Adipose tissue (tissue), 3 donors: ENCODE results near the gene VPS13D. TPM values are rescaled to one million over a fixed set of nuclear protein-coding genes. Genes with fewer than 3 reads are reported as not detected.
A peak's percentile ranks its signal among the peaks of the same experiment; 100 is the strongest.

Experiments
- H3K27ac ChIP-seq: one replicate; pipeline ENCODE4 v1.5.1; 2013; ENCODE audit warnings: low read depth, low read length
- WGBS, 3 donors: extraction: QIAGEN DNeasy Blood & Tissue Kit; methylation state at CpG; one replicate each; pipeline ENCODE4 v1.1.7; 2013; 5-methylcytosine and 5-hydroxymethylcytosine counted together
- polyA plus RNA-seq, 3 donors: library from polyadenylated mRNA; stranded (reverse); fragments of 200-250 nt; gene quantifications; one replicate each; pipeline ENCODE4 v1.2.3, GENCODE V29; 2013
- donor health status: healthy with polysubstance abuse.
- donor health status: Bipolar disorder and iron deficiency.
- donor health status: healthy.

VPS13D gene
- polyA plus RNA-seq, 3 donors: 10.6 to 40.7 (median 23.4) TPM

DNA sequence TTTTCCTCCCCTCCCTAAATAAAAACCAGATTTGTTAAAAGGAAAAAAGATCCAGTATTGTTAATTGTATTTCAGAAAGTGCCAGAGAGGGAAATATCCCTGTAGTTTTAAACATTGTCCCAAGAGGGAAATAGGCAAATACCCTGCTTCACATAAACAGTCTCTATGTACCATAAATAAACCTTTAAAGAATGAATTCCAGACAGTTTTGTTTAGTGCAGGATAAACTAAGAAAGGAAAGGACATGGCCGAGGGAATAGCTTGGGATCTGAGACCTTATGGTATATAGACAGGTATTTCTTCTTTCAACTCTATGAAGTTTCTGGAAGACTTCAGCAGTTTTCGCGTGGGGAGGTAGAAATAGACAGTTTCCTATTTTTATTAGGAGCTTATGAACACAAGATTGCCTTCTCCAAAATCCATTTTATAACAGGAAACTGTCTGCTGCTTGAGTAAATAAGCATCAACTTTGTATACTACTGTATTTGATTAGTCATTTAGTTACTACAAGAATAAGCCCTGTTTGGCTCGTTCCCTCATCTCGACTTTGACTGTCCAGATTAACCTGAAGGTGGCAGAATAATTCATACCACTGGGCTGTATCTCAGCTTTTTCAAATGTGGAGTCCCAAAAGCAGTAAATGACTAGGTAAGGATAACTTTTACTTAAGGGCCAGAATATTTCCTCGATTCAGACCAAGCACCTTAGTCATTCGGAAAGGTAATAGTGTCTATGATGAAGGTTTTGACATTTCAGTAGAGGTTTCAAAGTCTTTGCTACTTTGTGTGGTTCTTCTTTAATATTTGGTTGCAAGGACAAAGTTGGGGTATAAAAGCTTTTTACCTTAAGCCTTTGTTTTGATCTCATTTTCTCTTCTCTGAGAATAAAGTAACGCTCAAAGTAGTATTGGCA, 177.5 kb downstream of the VPS13D start:
- no peak overlapping the region for H3K27ac ChIP-seq
- WGBS, 3 donors: 43 to 61% (median 56%) methylated on average over 8 of the region's 8 CpGs

DNA sequence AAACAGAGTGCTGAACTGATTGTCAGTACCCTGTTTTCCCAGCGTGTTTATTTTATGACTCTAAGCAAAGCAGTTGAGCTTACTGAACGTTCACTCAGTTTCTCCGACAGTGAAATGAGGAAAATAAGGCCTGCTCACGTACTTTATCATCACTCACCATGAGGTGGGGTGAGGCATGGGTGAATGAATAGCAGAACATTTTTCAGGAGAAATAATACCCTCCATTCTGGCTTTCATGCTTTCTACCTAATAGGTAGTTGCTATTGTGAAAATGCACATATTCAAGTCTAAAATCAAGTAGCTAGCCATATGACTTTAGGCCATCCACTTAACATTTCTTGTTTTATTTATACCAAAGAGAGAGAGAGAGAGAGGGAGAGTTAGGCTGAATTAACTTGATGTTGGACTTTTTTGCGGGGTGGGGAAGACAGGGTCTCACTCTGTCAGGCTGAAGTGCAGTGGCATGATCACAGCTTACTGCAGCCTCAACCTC, 178.2 kb downstream of the VPS13D start:
- WGBS, 3 donors: 38 to 96% (median 84%) methylated on average over 5 of the region's 5 CpGs
- no peak overlapping the region for H3K27ac ChIP-seq

DNA sequence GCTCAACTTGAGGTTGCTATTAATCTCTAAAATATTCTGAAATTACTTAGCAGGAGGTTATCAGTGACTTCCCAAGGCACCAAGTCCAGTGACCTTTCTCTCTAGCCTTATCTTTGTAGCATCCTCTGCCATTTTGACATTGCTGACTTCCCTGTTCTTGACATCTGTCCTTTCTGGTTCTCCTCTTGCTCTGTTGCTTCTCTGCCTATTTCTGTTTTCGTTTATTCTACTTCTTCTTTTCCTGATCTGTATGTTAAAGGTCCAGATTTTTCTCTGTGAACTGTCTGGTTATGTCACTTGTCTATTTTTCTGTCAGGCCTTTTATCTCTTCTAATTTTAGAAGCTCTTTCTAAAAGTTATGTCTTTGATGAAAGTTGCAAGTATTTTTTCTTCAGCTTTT, 178.8 kb downstream of the VPS13D start:
- no peak overlapping the region for H3K27ac ChIP-seq
- 39 to 77% (median 47%) methylated on average over 1 of the region's 1 CpG for WGBS, 3 donors

DNA sequence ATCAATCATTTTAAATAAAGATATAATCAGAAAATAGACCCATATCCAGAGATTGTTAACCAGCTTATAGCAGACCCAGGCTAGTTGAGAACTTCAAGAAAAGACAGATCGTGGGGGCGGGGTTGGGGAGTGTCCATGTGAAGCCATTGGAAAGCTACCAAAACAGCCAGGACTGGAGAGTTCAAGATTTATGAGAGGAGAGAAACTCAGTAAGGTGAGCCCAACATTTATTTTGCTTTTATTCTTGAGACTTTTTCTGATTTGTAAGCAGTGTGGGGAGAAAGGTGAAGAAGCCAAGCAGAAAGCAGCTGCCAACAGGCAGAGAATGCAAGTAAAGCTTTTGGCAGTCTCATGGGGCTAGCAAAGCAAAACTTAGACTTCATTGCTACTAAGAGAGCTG, 179.9 kb downstream of the VPS13D start:
- H3K27ac ChIP-seq: no peak overlapping the region
- 58 to 89% (median 87%) methylated on average over 2 of the region's 2 CpGs for WGBS, 3 donors

DNA sequence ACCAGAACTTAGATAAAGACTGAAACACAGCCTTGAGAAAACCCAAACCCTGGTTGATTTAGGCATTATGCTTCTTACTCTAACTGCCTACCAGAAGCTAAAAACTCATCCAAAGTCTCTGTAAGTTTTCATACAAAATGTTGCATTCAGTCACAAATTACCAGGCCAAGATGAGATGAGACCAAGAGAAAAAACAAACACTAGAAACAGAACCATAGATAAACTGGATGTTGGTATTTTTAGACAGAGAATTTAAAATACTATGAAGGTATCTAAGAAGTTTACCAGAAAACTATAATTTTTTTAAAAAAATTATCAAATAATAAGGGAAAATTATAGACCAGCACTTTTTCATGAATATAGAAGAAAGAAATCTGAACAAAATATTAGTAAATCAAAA, 180.5 kb downstream of the VPS13D start:
- H3K27ac ChIP-seq: no peak overlapping the region

DNA sequence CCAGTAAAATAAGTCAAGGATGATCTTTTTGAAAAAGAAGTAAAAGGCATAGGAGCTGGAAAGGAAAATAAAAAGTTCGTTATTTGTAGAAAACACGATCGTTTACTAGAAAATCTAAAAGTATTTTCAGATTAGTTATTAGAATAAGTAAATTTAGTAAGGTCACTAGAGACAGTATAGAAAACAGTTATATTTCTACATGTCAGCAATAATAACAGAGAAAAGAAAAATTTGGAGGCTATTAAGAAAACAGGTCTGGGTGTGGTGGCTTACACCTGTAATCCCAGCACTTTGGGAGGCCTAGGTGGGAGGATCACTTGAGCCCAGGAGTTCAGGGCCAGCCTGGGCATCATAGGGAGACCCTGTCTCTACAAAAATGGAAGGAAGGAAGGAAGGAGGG, 181.3 kb downstream of the VPS13D start:
- 98 to 99% (median 99%) methylated on average over 3 of the region's 3 CpGs for WGBS, 3 donors
- no peak overlapping the region for H3K27ac ChIP-seq

DNA sequence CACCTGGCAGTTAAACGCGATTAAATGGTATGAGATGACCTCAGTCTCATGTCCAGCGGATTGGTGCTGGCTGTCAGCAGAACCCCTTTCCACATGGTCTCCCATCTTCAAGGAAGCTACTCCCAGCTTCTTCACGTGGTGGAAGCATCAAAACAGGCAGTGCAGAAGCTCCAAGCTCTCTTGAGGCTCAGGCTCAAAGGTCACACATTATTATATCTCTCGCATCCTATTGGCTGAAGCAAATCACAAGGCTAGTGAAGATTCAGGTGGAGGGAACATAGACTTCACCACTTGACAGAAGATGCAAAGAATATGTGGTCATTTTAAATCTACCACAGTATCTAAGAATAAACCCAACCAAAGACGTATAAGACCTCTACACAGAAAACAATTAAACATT, 181.9 kb downstream of the VPS13D start:
- 94 to 97% (median 97%) methylated on average over 6 of the region's 6 CpGs for WGBS, 3 donors
- H3K27ac ChIP-seq: no peak overlapping the region

DNA sequence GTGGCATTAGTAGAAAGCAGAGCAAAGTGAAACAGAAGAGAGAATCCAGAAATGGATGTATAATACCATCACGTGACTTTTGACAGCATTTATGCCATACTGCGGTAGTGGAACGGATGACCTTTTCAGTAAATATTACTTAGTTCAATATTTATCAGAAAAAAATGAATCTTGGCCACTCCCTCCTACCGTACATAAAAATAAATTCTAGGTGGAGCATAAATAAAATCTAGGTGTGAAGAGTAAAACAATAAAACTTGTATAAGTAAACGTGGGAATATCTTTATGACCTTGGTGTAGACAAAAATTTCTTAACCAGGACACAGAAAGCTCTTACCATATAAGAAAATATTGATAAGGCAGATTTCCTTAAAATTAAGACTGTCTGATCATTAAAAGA, 182.6 kb downstream of the VPS13D start:
- no peak overlapping the region for H3K27ac ChIP-seq
- 93 to 98% (median 96%) methylated on average over 5 of the region's 5 CpGs for WGBS, 3 donors

DNA sequence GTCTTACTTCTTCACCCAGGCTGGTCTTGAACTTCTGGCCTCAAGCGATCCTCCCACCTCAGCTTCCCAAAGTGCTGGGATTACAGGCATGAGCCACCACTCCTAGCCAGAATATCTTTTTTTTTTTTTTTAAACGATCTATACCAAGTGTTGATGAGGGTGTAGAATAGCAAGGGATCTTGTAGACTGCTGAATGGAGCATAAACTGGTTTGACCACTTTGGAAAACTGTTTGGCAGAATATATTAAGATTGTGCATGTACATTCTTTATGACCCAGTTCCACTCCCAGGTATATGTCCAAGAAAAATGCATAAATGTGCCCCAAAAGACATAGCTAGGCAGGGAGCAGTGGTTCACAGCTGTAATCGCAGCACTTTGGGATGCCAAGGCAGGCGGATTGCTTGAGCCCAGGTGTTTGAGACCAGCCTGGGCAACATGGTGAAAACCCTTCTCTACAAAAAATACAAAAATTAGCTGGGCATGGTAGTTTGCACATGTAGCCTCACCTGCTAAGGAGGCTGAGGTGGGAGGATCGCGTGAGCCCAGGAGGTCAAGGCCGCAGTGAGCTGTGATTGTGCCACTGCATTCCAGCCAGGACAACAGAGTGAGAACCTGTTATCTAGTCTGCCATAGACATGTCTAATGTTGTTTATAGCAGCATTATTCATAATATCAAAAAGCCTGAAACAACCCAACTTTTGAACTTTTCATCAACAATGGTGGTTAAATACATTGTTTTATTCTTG, 184.0 kb downstream of the VPS13D start:
- 89 to 97% (median 95%) methylated on average over 7 of the region's 7 CpGs for WGBS, 3 donors
- H3K27ac ChIP-seq: no peak overlapping the region

DNA sequence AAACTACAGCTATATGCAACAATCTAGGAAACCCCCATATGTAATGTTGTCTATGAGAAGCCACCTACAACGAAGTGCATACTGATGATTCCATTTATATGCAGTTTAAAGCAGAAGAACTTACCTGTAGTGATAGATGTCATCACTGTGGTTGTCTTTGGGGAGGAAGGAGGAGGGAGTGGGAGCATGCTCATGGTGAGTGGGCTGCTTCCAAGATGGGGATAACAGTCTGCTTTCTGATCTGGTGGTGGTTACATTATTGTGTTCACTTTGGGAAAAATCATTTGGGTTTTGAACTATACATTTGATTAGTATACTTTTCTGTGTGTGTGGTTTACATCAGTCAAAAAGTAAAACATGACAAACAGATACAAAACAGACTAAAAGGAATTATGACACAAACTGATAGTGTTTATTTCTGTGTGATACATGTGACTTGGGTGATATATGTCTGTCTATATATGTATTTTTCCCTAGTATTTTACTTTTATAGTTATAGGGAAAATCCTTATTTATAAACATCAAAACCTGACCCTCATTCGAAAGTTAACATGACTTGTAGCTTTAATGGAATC, 184.7 kb downstream of the VPS13D start:
- 90 to 93% (median 92%) methylated on average over 2 of the region's 2 CpGs for WGBS, 3 donors
- H3K27ac ChIP-seq: no peak overlapping the region

DNA sequence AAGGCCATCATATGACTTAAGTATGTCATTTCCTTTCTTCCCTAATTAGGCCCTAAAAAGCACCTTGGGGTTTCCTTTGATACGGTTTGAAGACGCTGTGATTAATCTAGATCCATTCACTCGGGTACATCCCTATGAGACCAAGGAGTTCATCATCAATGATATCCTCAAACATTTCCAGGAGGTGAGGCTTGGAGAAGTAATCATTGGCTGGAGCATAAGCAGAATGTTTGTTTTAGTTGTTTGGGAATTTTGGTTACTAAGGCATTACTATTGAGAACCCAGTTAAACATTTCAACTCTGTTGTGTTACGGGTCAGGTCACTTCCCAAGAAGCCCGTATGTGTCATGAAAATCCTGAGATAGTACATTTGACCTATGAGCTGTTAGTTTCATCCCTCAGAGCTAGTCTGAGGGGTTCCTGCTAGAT, 185.2 kb downstream of the VPS13D start:
- 65 to 83% (median 67%) methylated on average over 5 of the region's 5 CpGs for WGBS, 3 donors
- no peak overlapping the region for H3K27ac ChIP-seq

DNA sequence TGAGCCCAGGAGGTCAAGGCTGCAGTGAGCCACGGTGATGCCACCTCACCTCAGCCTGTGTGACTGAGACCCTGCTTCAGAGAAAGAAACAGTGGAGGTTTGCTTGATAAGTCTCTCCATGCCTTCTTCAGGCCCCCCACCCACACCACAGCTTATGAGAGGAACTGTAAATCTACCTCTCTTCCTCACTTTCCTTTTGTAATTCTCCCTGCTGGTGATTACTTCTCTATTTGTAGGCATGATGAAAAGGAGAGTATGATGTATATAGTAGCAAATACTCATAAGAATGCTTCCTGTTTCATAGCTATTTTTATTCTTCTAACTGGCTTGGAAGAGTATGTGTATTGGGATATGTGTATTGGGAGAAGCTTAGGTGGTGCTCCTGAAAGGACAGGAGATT, 186.3 kb downstream of the VPS13D start:
- WGBS, 3 donors: 91 to 100% (median 92%) methylated on average over 1 of the region's 1 CpG
- no peak overlapping the region for H3K27ac ChIP-seq

DNA sequence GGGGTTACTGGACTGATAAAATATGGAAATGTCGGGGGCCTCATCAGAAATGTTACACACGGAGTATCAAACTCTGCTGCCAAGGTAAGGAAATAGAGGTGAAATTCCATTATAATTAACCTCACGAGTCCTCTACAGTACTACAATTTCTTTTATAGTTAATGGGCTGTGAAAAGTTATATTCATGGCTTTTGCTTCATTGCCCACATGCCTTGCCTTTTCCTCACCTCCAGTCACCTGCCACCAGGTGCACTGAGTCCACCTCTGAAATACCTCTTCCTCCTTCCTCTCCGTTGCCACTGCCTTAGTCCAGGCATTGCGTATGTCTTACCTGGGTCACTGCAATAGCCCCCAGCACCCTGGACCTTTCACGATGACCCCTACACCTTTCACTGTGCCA, 186.9 kb downstream of the VPS13D start:
- WGBS, 3 donors: 95% methylated on average over 6 of the region's 6 CpGs
- H3K27ac ChIP-seq: no peak overlapping the region

DNA sequence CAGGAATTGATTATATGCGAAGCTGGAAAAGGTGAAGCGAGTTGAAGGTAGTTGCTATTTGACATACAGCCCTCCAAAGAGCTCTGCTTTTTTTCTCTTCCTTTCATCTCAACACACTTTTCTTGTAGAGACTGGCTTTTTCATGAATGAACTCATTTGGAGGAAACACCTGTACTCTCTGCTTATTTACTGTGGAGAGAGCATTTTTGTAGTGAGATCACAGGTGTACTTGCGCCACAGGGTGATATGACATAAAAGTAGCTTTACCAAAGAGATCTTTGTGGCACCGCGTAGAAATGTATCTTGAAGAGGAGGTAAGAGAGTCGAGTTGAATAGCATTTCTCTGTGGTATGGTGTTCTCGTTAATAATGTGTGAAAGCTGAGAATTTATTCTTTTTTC, 187.6 kb downstream of the VPS13D start:
- no peak overlapping the region for H3K27ac ChIP-seq
- WGBS, 3 donors: 92 to 96% (median 94%) methylated on average over 7 of the region's 7 CpGs

DNA sequence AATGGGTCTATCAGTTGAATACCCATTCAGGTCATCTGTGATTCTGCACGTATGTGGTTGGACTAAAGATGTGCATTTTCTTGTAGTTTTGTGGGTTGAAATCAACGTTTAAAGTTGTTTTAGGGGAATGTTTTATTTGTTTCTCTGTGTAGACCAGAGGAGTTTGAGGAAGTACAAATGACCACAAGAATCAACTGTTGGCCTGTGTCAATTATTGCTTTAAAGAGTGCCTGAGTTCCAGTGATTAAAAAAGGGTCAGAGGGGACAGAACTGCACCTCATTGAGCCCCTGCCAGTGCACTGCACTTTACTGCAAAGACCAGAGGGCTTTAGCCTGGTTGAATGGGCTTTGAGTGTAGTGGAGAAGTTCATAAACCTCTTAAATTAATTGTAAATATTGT, 190.3 kb downstream of the VPS13D start:
- 62 to 87% (median 63%) methylated on average over 2 of the region's 2 CpGs for WGBS, 3 donors
- H3K27ac ChIP-seq: no peak overlapping the region

DNA sequence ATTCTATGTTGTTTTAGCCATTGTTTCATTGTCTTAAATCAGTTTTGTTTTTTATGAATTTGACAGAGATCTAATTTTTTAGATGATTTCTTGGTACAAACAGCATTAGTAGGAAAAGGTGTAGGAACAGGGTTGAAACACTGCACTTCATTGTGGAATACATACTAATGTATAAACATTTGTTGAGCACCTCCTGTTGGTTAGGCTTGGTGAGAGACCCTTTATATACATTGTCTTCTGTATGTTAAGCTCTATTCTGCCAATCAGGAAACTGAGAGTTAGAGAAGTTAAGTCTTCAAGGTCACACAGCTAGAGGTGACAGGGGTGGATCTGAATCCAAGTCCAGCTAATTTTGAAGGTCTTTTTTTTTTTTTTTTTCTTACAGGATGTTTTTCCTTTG, 192.7 kb downstream of the VPS13D start:
- no peak overlapping the region for H3K27ac ChIP-seq

DNA sequence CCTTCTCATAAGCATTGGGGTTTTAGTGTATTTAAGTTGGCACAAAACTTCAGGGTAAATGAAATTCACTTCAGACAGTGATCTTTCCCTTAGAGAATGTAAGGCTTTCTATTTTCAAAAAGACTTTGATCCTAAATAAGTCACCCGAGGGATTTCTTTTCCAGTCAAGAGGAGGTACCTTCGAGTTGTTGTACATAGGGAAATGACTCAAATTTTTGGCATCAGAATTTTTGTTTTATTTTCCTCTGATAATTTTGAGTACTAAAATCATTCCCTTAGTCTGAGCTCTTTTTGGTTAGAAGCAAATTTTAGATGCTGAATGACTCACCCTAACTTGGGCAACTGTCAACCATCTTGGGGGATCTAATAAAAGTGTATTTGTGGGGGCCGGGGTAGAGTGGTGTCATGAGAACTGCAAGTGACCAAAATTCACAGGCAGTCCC, 194.3 kb downstream of the VPS13D start:
- H3K27ac ChIP-seq: peak overlapping the region; percentile 71
- 50 to 84% (median 59%) methylated on average over 3 of the region's 3 CpGs for WGBS, 3 donors

DNA sequence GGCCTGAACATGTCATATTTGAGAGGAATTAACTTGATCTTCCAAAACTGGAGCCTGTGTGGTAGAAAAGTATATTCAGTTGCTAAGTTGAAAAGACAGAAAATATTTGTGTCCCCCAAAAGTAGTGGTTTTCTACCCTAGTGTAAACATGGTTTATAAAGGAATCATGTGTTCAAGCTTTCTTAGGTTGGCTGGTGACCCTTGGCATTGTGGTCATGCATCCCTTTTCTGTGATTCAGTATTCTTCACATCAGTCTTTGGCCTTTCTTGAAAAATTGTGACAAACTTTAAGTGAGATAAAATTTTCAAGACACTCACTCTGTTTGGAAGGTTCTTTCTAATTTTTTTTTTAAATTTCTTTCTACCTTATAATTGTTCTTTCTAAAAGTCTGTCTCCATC, 195.0 kb downstream of the VPS13D start:
- no peak overlapping the region for H3K27ac ChIP-seq

DNA sequence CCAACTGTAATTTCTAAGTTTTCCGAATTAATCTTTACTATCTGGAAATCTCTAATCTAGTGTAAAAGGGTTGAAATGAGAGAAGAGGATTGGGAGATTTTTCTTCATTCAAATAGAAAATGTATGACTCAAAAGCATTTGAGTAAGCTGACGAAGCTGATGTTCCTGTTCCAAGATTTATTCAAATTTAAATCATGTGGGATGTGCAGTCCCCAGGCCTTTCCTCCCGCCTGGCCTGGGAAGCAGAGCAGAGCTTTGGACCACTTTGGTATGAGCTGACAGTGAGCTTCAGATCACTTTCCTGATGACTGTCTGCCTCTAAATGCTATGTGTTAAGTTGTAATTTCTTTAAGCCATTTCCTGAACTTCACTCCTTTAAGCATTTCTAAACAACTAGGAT, 196.2 kb downstream of the VPS13D start:
- no peak overlapping the region for H3K27ac ChIP-seq
- 71 to 90% (median 77%) methylated on average over 3 of the region's 3 CpGs for WGBS, 3 donors
